Neutrophil (primary cell): ENCODE data around the gene TTC24.
A peak's percentile ranks its signal among the peaks of the same experiment; 100 is the strongest.

ENCODE experiments used
- H3K27ac ChIP-seq: fragments of 200-600 bp; sonication (generic); 2 replicates; pipeline ENCODE4 v1.5.1; 2016; ENCODE audit warnings: mild to moderate bottlenecking, moderate library complexity
- H3K27me3 ChIP-seq: fragments of 200-600 bp; sonication (generic); 2 replicates; pipeline ENCODE4 v1.6.0; 2016; ENCODE audit warnings: mild to moderate bottlenecking
- H3K36me3 ChIP-seq: fragments of 200-600 bp; sonication (generic); 2 replicates; pipeline ENCODE4 v1.5.1; 2017
- H3K4me1 ChIP-seq, 2 experiments: fragments of 200-600 bp in 1 of 2; sonication (generic) in 1 of 2; 1 replicate in 1 of 2; 2 replicates in 1 of 2; pipeline versions ENCODE4 v1.5.1 to v1.6.1; 2013 to 2016; ENCODE audit warnings: low read depth in 1 of 2, low read length in 1 of 2, mild to moderate bottlenecking in 1 of 2, moderate library complexity in 1 of 2; ENCODE audit not compliant: control insufficient read depth in 1 of 2, insufficient read depth in 1 of 2
- H3K4me3 ChIP-seq, 2 experiments: fragments of 200-600 bp in 1 of 2; sonication (generic) in 1 of 2; 1 replicate in 1 of 2; 2 replicates in 1 of 2; pipeline ENCODE4 v1.5.1; 2013 to 2016; ENCODE audit warnings: low read depth in 1 of 2, low read length in 1 of 2, mild to moderate bottlenecking in 1 of 2, moderate library complexity in 1 of 2
- H3K9me3 ChIP-seq: fragments of 200-600 bp; sonication (generic); 2 replicates; pipeline ENCODE4 v1.5.1; 2016
- CTCF ChIP-seq: fragments of 200-600 bp; sonication (generic); IDR thresholded peaks from 2 replicates; pipeline ENCODE4 v1.5.1; 2016; ENCODE audit warnings: antibody characterized with exemption

The TTC24 gene

GRCh38 chr1:156598125-156598524 lies 18.6 kb downstream of the TTC24 start:
- Histone ChIP-seq H3K9me3 (no peaks in the 10 kb centered on the region), H3K4me3 (no peak overlapping the region), H3K27ac (no peak overlapping the region), H3K36me3 (no peaks in the 10 kb centered on the region), H3K4me1 (peaks cover 14% of the 10 kb centered on the region in 2 experiments), H3K27me3 (no peaks in the 10 kb centered on the region)
- no peak for TF ChIP-seq CTCF

GRCh38 chr1:156598731-156599432 lies 19.4 kb downstream of the TTC24 start:
- peaks cover 14% of the 10 kb centered on the region in 2 experiments for H3K4me1 ChIP-seq
- no peaks in the 10 kb centered on the region for H3K27me3 ChIP-seq
- no peak overlapping the region for H3K27ac ChIP-seq
- no peaks in the 10 kb centered on the region for H3K36me3 ChIP-seq
- no peak for TF ChIP-seq CTCF
- no peaks in the 10 kb centered on the region for H3K9me3 ChIP-seq
- H3K4me3 ChIP-seq = no peak overlapping the region

DNA sequence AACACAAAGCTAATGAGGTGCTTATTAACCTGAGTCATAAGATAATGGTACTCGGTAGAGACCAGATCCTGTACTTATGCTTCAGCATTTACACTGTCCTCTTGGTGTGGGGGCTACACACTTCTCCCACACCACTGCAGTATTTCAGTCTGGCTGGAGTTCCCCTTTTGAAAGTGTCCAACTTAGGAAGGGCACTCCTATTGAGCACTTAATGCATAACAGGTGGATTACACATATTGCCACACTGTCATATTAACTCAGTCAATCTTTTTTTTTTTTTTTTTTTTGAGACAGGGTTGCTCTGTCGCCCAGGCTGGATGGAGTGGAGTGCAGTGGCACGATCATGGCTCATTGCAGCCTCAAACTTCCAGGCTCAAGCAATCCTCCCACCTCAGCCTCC lies 20.3 kb downstream of the TTC24 start:
- no peaks in the 10 kb centered on the region for H3K36me3 ChIP-seq
- TF ChIP-seq CTCF = no peak
- no peaks in the 10 kb centered on the region for H3K9me3 ChIP-seq
- H3K27ac ChIP-seq = no peak overlapping the region
- H3K4me3 ChIP-seq = no peak overlapping the region
- H3K4me1 ChIP-seq = peaks cover 14% of the 10 kb centered on the region in 2 experiments
- H3K27me3 ChIP-seq = no peaks in the 10 kb centered on the region

GRCh38 chr1:156600733-156601121 lies 21.2 kb downstream of the TTC24 start:
- H3K4me1 ChIP-seq = peaks cover 14% of the 10 kb centered on the region in 2 experiments
- no peaks in the 10 kb centered on the region for H3K27me3 ChIP-seq
- H3K4me3 ChIP-seq = peak overlapping the region; percentile 70 to 75
- H3K9me3 ChIP-seq = no peaks in the 10 kb centered on the region
- no peaks in the 10 kb centered on the region for H3K36me3 ChIP-seq
- TF ChIP-seq CTCF = no peak
- H3K27ac ChIP-seq = no peak overlapping the region

DNA sequence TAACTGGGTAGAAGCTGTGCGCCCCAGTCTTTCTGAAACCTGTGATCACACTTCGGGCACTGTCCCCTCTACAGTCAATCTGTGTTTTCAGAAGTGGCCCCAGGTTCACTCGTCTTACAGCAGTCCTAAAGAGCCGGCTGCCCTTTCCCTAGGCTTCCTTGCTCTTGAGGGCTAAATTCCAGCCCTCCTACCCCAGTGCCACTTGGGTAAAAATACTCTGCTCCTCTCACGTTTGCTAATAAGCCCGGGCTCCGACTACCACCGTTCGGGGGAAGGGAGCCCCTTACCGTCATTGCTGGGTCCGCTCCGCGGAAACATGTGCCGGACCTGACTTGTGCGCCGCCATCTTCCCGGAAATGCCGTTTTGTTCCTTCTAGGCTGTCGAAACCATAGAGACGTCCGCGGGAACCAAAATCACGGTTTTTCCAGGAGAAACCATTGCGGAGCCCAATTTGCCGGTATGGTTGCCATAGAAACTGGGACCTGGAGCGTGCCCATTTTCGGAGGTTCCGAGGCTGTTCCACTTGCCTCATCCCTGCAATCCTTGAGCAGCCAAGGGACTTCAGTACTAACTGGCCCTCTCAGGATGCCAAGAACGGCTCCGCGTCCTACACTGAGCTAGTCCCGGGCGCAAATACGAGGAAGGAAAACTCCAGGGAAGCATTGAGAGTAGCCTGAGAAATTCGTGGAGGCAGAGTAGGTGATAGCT lies 21.8 kb downstream of the TTC24 start, which contains the start of gene GPATCH4:
TSS of gene GPATCH4 (minus strand) at position 358 of the 709 bp plus-strand sequence.
- H3K36me3 ChIP-seq = no peaks in the 10 kb centered on the region
- peak within 1 kb of the TSS; percentile 70 to 75 for H3K4me3 ChIP-seq
- H3K4me1 ChIP-seq = peaks cover 14% of the 10 kb centered on the region in 2 experiments
- H3K27me3 ChIP-seq = no peaks in the 10 kb centered on the region
- H3K27ac ChIP-seq = peak within 1 kb of the TSS; percentile 9
- TF ChIP-seq CTCF = no peak
- no peaks in the 10 kb centered on the region for H3K9me3 ChIP-seq
